IMR-90 (cell line): ENCODE measurements around the gene CYBRD1. TPM values are rescaled to one million over a fixed set of nuclear protein-coding genes. Genes with fewer than 3 reads are reported as not detected.

ENCODE experiments used
- ATAC-seq: fragments of 200-7000 bp; cut with Tn5 transposase; 2 replicates; pipeline ENCODE4 v1.9.1; 2020; ENCODE audit warnings: low read depth, mild to moderate bottlenecking, moderate library complexity
- Bru-seq: library from RNA; stranded (reverse); fragments of 400-500 nt; gene quantifications from one replicate; lab custom pipeline; 2021; lab: Mats Ljungman, UMichigan
- BruChase-seq, 2 experiments: library from RNA; stranded (reverse); fragments of 400-500 nt; gene quantifications; one replicate each; lab custom pipeline; 2021; lab: Mats Ljungman, UMichigan
- BruUV-seq: library from RNA; stranded (reverse); fragments of 400-500 nt; replicated peaks from 2 replicates; lab custom pipeline; 2021; lab: Mats Ljungman, UMichigan
- CTCF ChIA-PET: fragments of 300-600 bp; formaldehyde crosslinking; extraction: SDS; loops from one replicate; lab custom pipeline; 2021; ENCODE audit warnings: antibody characterized with exemption; lab: Yijun Ruan, JAX
- POLR2A ChIA-PET: fragments of 300-600 bp; sonication (Branson Sonifier 250); formaldehyde crosslinking; loops from one replicate; lab custom pipeline; 2022; ENCODE audit warnings: antibody characterized with exemption; ENCODE audit not compliant: unreplicated experiment; lab: Charles Lee
- DNase-seq: peaks from one replicate; pipeline ENCODE4 v3.0.0; 2013
- H2AFZ ChIP-seq: replicated peaks from 2 replicates; pipeline ENCODE3; 2013; ENCODE audit warnings: low read length, mild to moderate bottlenecking; ENCODE audit not compliant: poor library complexity
- H2AK5ac ChIP-seq: 2 replicates; pipeline ENCODE4 v1.6.1; 2013; ENCODE audit warnings: low read depth, low read length, inconsistent platforms
- H2AK9ac ChIP-seq: replicated peaks from 2 replicates; pipeline ENCODE3; 2013; ENCODE audit warnings: mild to moderate bottlenecking, low read depth, low read length, moderate library complexity; ENCODE audit not compliant: poor library complexity
- H2BK120ac ChIP-seq: 2 replicates; pipeline ENCODE4 v1.6.1; 2013; ENCODE audit warnings: low read depth, low read length, inconsistent platforms
- H2BK15ac ChIP-seq: 3 replicates; pipeline ENCODE4 v1.6.1; 2013; ENCODE audit warnings: low read depth, low read length, inconsistent platforms
- H2BK20ac ChIP-seq: 2 replicates; pipeline ENCODE4 v1.6.1; 2013; ENCODE audit warnings: low read depth, mild to moderate bottlenecking, inconsistent platforms, low read length, moderate library complexity
- H2BK5ac ChIP-seq: 2 replicates; pipeline ENCODE4 v1.6.1; 2013; ENCODE audit warnings: mild to moderate bottlenecking, low read depth, low read length, inconsistent platforms; ENCODE audit not compliant: poor library complexity, severe bottlenecking
- H3K14ac ChIP-seq: replicated peaks from 2 replicates; pipeline ENCODE4 v1.6.1; 2013; ENCODE audit warnings: low read depth, low read length, inconsistent platforms
- H3K18ac ChIP-seq: 2 replicates; pipeline ENCODE4 v1.6.1; 2013; ENCODE audit warnings: low read depth, low read length, control low read depth
- H3K23ac ChIP-seq: 2 replicates; pipeline ENCODE4 v1.6.1; 2013; ENCODE audit warnings: low read depth, low read length, inconsistent platforms
- H3K27ac ChIP-seq: 2 replicates; pipeline ENCODE4 v1.5.1; 2013; ENCODE audit warnings: mild to moderate bottlenecking, control low read depth, low read length; ENCODE audit not compliant: insufficient read depth
- H3K27me3 ChIP-seq: 2 replicates; pipeline ENCODE4 v1.6.1; 2013; ENCODE audit warnings: low read length; ENCODE audit not compliant: control insufficient read depth, insufficient read depth
- H3K36me3 ChIP-seq: 2 replicates; pipeline ENCODE4 v1.6.1; 2013; ENCODE audit warnings: low read length, mixed read lengths; ENCODE audit not compliant: control insufficient read depth, insufficient read depth
- H3K4ac ChIP-seq: 2 replicates; pipeline ENCODE4 v1.6.1; 2013; ENCODE audit warnings: low read depth, low read length, inconsistent platforms
- H3K4me1 ChIP-seq: 2 replicates; pipeline ENCODE4 v1.6.1; 2013; ENCODE audit warnings: low read length, mixed read lengths; ENCODE audit not compliant: control insufficient read depth, insufficient read depth
- H3K4me2 ChIP-seq: 2 replicates; pipeline ENCODE4 v1.6.1; 2013; ENCODE audit warnings: low read depth, mild to moderate bottlenecking, control low read depth, low read length, moderate library complexity
- H3K4me3 ChIP-seq: 2 replicates; pipeline ENCODE4 v1.5.1; 2013; ENCODE audit warnings: low read depth, mild to moderate bottlenecking, control low read depth, low read length, moderate library complexity; ENCODE audit not compliant: insufficient read depth
- H3K56ac ChIP-seq: 2 replicates; pipeline ENCODE4 v1.6.1; 2013; ENCODE audit warnings: low read length, inconsistent platforms; ENCODE audit not compliant: insufficient read depth; ENCODE audit errors: extremely low read depth
- H3K79me1 ChIP-seq, 2 experiments: 2 replicates each; pipeline ENCODE4 v1.6.1; 2013; ENCODE audit warnings: low read length in 2 of 2, inconsistent platforms in 1 of 2, low read depth in 1 of 2
- H3K9ac ChIP-seq: 2 replicates; pipeline ENCODE4 v1.6.1; 2013; ENCODE audit warnings: low read depth, low read length, control low read depth
- H3K9me1 ChIP-seq: 2 replicates; pipeline ENCODE4 v1.6.1; 2013; ENCODE audit warnings: low read length, inconsistent platforms; ENCODE audit not compliant: insufficient read depth
- H3K9me3 ChIP-seq: 2 replicates; pipeline ENCODE4 v1.6.1; 2013; ENCODE audit warnings: low read length; ENCODE audit not compliant: control insufficient read depth, insufficient read depth
- H4K20me1 ChIP-seq: 2 replicates; pipeline ENCODE4 v1.6.1; 2013; ENCODE audit warnings: low read length, inconsistent platforms; ENCODE audit not compliant: insufficient read depth
- H4K5ac ChIP-seq: 2 replicates; pipeline ENCODE4 v1.6.1; 2013; ENCODE audit warnings: mild to moderate bottlenecking, low read depth, low read length, control low read depth
- H4K8ac ChIP-seq, 2 experiments: 2 replicates each; pipeline ENCODE4 v1.6.1; 2013; ENCODE audit warnings: low read depth in 2 of 2, low read length in 2 of 2, control low read depth in 1 of 2, inconsistent platforms in 1 of 2
- H4K91ac ChIP-seq: 2 replicates; pipeline ENCODE4 v1.6.1; 2013; ENCODE audit warnings: low read depth, low read length, inconsistent platforms; ENCODE audit not compliant: insufficient read depth
- BHLHE40 ChIP-seq: fragments of 150-350 bp; IDR thresholded peaks from 2 replicates; pipeline ENCODE4 v1.6.1; 2016; ENCODE audit warnings: mild to moderate bottlenecking, low read depth, low read length
- CHD1 ChIP-seq: IDR thresholded peaks from 2 replicates; pipeline ENCODE4 v1.6.1; 2012; ENCODE audit warnings: low read depth, low read length, improper control_type of control experiment
- MAZ ChIP-seq: IDR thresholded peaks from 2 replicates; pipeline ENCODE4 v1.6.1; 2012; ENCODE audit warnings: low read depth, mild to moderate bottlenecking, low read length, improper control_type of control experiment, moderate library complexity, borderline replicate concordance
- MXI1 ChIP-seq: IDR thresholded peaks from 2 replicates; pipeline ENCODE4 v1.6.1; 2012; ENCODE audit warnings: low read depth, mild to moderate bottlenecking, low read length, moderate library complexity, borderline replicate concordance
- POLR2A ChIP-seq: IDR thresholded peaks from 2 replicates; pipeline ENCODE4 v1.6.1; 2012; ENCODE audit warnings: mild to moderate bottlenecking, low read depth, low read length
- RCOR1 ChIP-seq: IDR thresholded peaks from 2 replicates; pipeline ENCODE4 v1.6.1; 2012; ENCODE audit warnings: mild to moderate bottlenecking, low read length, improper control_type of control experiment; ENCODE audit not compliant: insufficient replicate concordance
- WGBS, 2 experiments: methylation state at CpG; one replicate each; pipeline versions ENCODE4 v1.1.5 to v1.1.7; 2013; ENCODE audit warnings: missing lambda C conversion rate in 2 of 2; ENCODE audit not compliant: insufficient read length in 1 of 2; ENCODE audit errors: extremely low coverage in 2 of 2; 5-methylcytosine and 5-hydroxymethylcytosine counted together
- dilution Hi-C: fragments of 300-500 bp; cut with HindIII; formaldehyde crosslinking; loops from one replicate; pipeline ENCODE4 v1.14.3; 2018; ENCODE audit warnings: low sequenced_read_pairs; ENCODE audit not compliant: unreplicated experiment
- in situ Hi-C: fragments of 300-500 bp; cut with MboI; formaldehyde crosslinking; loops from 3 replicates; pipeline ENCODE4 v1.14.3; 2019; ENCODE audit warnings: low sequenced_read_pairs, inconsistent platforms, mixed read lengths
- intact Hi-C: fragments of 100-400 bp; cut with micrococcal nuclease; formaldehyde crosslinking; loops from 2 replicates; pipeline ENCODE4 v1.10.0; 2022
- long read RNA-seq: library from polyadenylated mRNA; unstranded; transcript quantifications from one replicate; pipeline ENCODE4 v2.0.0, GENCODE V29; 2021; ENCODE audit not compliant: unreplicated experiment
- polyA plus RNA-seq, 3 experiments: library from polyadenylated mRNA; depleted of rRNA; stranded (reverse); fragments of >200 nt; gene quantifications; 2 replicates each; pipeline ENCODE4 v1.2.3, GENCODE V29; 2012; ENCODE audit warnings: low replicate concordance in 1 of 3
- total RNA-seq: library from RNA; depleted of rRNA; stranded (reverse); fragments of >200 nt; gene quantifications from 2 replicates; pipeline ENCODE4 v1.2.3, GENCODE V29; 2012; rRNA removed
- TF ChIP-seq, protein P1 (sequence below): fragments of 150-350 bp; IDR thresholded peaks from 2 replicates; pipeline ENCODE4 v1.6.1; 2017; ENCODE audit warnings: mild to moderate bottlenecking, antibody characterized with exemption, low read length, low read depth
- TF ChIP-seq, protein P2 (sequence below): conservative IDR thresholded peaks from 2 replicates; pipeline ENCODE4 v1.5.1; 2012; ENCODE audit warnings: mild to moderate bottlenecking, low read depth, low read length, improper control_type of control experiment

CYBRD1 gene, protein sequence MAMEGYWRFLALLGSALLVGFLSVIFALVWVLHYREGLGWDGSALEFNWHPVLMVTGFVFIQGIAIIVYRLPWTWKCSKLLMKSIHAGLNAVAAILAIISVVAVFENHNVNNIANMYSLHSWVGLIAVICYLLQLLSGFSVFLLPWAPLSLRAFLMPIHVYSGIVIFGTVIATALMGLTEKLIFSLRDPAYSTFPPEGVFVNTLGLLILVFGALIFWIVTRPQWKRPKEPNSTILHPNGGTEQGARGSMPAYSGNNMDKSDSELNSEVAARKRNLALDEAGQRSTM
- total RNA-seq (103 and 119 TPM in 2 replicates), polyA plus RNA-seq (2012; rRNA removed) (48.8 and 53.2 TPM in 2 replicates), Bru-seq, nascent RNA (percentile 86 among the genes with signal in this experiment), BruChase-seq, experiment 1, labeled RNA remaining after a 6-hour chase (percentile 96 among the genes with signal in this experiment), BruChase-seq, experiment 2, labeled RNA remaining after a 2-hour chase (percentile 95 among the genes with signal in this experiment)
- polyA plus RNA-seq (2012; cell fraction: cytosol; rRNA removed) = 55.0 and 65.2 TPM in 2 replicates
- polyA plus RNA-seq (2012; cell fraction: nucleus; rRNA removed; ENCODE audit: low replicate concordance) = 16.5 and 30.7 TPM in 2 replicates
- long read RNA-seq, full-length matches to known transcripts = 90 of 106 reads
- long read RNA-seq, partial matches to known transcripts = 1 of 106 reads
- long read RNA-seq, other reads (novel, unspliced or antisense) = 15 of 106 reads

DNA sequence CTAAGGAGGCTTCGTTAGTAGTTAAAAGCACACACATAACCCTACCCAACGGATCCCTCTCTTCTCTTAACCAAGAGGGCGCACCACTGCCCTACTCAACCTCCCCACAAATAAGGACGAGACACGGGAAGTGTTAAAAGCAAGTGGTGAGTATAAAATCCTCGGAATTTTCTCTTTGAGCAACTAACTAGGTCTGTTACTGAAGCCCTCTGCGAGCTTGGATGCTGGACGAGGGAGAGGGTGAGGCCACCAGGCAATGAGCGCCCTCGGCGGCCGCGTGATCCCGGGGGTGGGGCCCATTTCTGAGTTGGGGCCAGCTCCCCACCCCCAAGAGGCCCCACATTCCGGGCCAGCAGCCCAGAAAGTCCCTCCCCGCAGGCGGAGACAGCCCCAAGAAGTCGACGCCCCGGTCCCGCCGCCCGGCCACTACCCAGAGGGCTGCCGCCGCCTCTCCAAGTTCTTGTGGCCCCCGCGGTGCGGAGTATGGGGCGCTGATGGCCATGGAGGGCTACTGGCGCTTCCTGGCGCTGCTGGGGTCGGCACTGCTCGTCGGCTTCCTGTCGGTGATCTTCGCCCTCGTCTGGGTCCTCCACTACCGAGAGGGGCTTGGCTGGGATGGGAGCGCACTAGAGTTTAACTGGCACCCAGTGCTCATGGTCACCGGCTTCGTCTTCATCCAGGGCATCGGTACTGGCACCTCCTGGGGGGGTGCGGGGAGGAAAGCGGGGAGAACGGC lies at the start of gene CYBRD1:
TSS of gene CYBRD1 (plus strand) at position 423 of the 736 bp plus-strand sequence. CDS start at position 495, 72 bp downstream.
- Histone ChIP-seq H4K20me1 (peaks cover 11% of the 10 kb centered on the region; the same call in 1 of the 2 replicates), H2BK5ac (peak within 1 kb of the TSS; percentile 82), H2BK15ac (peak within 1 kb of the TSS; percentile 60; the same call in 2 of the 3 replicates), H3K27ac (peak within 1 kb of the TSS; percentile 88), H3K9me3 (no peaks in the 10 kb centered on the region), H3K79me1 (peaks cover 2 to 29% of the 10 kb centered on the region in 2 experiments; a peak in 3 of 4 replicates), H3K4me2 (peak within 1 kb of the TSS; percentile 88), H3K4me1 (peaks cover 7% of the 10 kb centered on the region), H2BK120ac (peak within 1 kb of the TSS; percentile 79), H4K8ac (peak within 1 kb of the TSS; percentile 41 to 91; a peak in 3 of 4 replicates), H4K91ac (peak within 1 kb of the TSS; percentile 84), H2AK5ac (peak within 1 kb of the TSS; percentile 66; the same call in 1 of the 2 replicates), H3K4ac (peak within 1 kb of the TSS; percentile 92), H3K9ac (peak within 1 kb of the TSS; percentile 90), H3K9me1 (peaks cover 10% of the 10 kb centered on the region), H3K56ac (peak within 1 kb of the TSS; percentile 90), H2AFZ (peak within 1 kb of the TSS; percentile 94), H4K5ac (peak within 1 kb of the TSS; percentile 84), H2BK20ac (peak within 1 kb of the TSS; percentile 83), H3K14ac (peak within 1 kb of the TSS; percentile 98), H2AK9ac (peak within 1 kb of the TSS; percentile 99), H3K27me3 (no peaks in the 10 kb centered on the region), H3K36me3 (no peaks in the 10 kb centered on the region), H3K4me3 (peak within 1 kb of the TSS; percentile 96), H3K23ac (peak within 1 kb of the TSS; percentile 95), H3K18ac (peak within 1 kb of the TSS; percentile 80)
- intact Hi-C loops (loop anchor here (2.0 to 10.0 kb wide), 2 partner anchors 87 to 547 kb away; partner anchors contain the start of gene DCAF17), dilution Hi-C loops (no loop called here), in situ Hi-C loops (no loop called here)
- no peak for TF ChIP-seq RCOR1
- TF ChIP-seq POLR2A = peak; percentile 51; the same call in 1 of the 2 replicates
- no peak for TF ChIP-seq CHD1
- TF ChIP-seq MAZ = peak; percentile 70; the same call in 1 of the 2 replicates
- TF ChIP-seq BHLHE40 = 0 out of 2 replicates have a peak, but pooled peaks have one; percentile 4
- TF ChIP-seq, protein P1, sequence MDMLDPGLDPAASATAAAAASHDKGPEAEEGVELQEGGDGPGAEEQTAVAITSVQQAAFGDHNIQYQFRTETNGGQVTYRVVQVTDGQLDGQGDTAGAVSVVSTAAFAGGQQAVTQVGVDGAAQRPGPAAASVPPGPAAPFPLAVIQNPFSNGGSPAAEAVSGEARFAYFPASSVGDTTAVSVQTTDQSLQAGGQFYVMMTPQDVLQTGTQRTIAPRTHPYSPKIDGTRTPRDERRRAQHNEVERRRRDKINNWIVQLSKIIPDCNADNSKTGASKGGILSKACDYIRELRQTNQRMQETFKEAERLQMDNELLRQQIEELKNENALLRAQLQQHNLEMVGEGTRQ = peak; percentile 50
- TF ChIP-seq, protein P2, sequence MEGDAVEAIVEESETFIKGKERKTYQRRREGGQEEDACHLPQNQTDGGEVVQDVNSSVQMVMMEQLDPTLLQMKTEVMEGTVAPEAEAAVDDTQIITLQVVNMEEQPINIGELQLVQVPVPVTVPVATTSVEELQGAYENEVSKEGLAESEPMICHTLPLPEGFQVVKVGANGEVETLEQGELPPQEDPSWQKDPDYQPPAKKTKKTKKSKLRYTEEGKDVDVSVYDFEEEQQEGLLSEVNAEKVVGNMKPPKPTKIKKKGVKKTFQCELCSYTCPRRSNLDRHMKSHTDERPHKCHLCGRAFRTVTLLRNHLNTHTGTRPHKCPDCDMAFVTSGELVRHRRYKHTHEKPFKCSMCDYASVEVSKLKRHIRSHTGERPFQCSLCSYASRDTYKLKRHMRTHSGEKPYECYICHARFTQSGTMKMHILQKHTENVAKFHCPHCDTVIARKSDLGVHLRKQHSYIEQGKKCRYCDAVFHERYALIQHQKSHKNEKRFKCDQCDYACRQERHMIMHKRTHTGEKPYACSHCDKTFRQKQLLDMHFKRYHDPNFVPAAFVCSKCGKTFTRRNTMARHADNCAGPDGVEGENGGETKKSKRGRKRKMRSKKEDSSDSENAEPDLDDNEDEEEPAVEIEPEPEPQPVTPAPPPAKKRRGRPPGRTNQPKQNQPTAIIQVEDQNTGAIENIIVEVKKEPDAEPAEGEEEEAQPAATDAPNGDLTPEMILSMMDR = peak; percentile 8; the same call in 1 of the 2 replicates
- TF ChIP-seq MXI1 = peak; percentile 68; the same call in 1 of the 2 replicates
- WGBS, 2 experiments = 5% methylated on average over 24 of the region's 45 CpGs; no CpG with 5 or more reads in 1 of the 2 experiments
- POLR2A ChIA-PET = interaction anchor here (0.5 to 1.5 kb wide), 5 partner anchors 10 to 1937 kb away, joined by 3 to 7 read pairs (median 5); no protein-coding TSS in a partner anchor
- no TSS peak for BruUV-seq
- CTCF ChIA-PET = interaction anchor here (0.6 to 0.7 kb wide), 3 partner anchors 102 to 593 kb away, joined by 3 read pairs; partner anchors contain the start of gene GORASP2
- ATAC-seq = peak; percentile 76
- peak; percentile 79 for DNase-seq
